ENCODE results near the gene OR2V1.

DNA sequence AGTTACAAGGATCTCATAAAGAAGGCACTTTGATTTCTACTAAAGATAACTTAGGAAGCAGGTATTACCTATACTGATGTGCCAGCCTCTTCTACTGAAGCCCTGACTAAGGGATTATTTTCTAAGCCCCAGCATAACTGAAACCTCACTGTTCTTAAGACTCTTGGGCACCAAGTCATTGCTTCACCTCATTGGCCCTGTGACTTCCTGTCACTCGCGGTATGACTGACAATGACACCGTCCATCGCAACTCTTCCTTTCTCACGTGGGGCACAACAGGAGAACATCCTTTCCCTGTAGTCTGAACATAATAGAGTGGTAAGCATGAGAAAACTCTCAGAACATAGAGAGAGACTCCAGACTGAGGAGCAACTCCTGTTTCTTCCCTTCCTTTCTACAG lies 22.8 kb upstream of the OR2V1 start:
- TF ChIP-seq POLR2AphosphoS5 (IDR thresholded peaks at IDR 0.05): no peak
- TF ChIP-seq, protein P1, sequence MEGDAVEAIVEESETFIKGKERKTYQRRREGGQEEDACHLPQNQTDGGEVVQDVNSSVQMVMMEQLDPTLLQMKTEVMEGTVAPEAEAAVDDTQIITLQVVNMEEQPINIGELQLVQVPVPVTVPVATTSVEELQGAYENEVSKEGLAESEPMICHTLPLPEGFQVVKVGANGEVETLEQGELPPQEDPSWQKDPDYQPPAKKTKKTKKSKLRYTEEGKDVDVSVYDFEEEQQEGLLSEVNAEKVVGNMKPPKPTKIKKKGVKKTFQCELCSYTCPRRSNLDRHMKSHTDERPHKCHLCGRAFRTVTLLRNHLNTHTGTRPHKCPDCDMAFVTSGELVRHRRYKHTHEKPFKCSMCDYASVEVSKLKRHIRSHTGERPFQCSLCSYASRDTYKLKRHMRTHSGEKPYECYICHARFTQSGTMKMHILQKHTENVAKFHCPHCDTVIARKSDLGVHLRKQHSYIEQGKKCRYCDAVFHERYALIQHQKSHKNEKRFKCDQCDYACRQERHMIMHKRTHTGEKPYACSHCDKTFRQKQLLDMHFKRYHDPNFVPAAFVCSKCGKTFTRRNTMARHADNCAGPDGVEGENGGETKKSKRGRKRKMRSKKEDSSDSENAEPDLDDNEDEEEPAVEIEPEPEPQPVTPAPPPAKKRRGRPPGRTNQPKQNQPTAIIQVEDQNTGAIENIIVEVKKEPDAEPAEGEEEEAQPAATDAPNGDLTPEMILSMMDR (IDR thresholded peaks at IDR 0.05): no peak
- TF ChIP-seq POLR2A (IDR thresholded peaks at IDR 0.05): no peak

Measured in prostate gland (tissue), 2 donors.